Liver (tissue), 3 donors: ENCODE measurements around the gene PTBP3.

Experiments used
- RXRA ChIP-seq, 2 donors: IDR thresholded peaks; 2 replicates each; pipeline ENCODE4 v1.6.1; 2017 to 2018; ENCODE audit warnings: antibody characterized with exemption in 2 of 2, mild to moderate bottlenecking in 1 of 2
- TF ChIP-seq, protein P1 (sequence below): fragments of 150-350 bp; IDR thresholded peaks from 2 replicates; pipeline ENCODE4 v1.5.1; 2017; ENCODE audit warnings: improper control_type of control experiment, low read depth, low read length; ENCODE audit not compliant: missing input control
- TF ChIP-seq, protein P2 (sequence below): IDR thresholded peaks from 2 replicates; pipeline ENCODE4 v1.6.1; 2016; ENCODE audit warnings: antibody characterized with exemption
- donor health status: healthy.
- donor health status: healthy.

DNA sequence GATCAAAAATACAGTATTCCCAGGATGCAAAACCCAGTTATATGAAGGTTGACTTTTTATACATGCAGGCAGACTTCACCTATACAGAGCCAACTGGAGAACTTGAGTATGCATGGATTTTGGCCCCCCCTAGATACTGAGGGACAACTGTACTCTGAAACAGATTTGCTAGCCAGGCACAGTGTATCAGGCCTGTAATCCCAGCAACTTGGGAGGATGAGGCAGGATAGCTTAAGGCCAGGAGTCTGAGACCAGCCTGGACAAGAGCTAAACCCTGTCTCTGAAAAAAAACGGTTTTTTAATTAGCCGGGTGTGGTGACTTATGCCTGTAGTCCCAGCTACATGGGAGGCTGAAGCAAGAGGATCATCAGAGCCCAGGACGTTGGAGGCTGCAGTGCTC, 21.9 kb downstream of the PTBP3 start:
- TF ChIP-seq, protein P1, sequence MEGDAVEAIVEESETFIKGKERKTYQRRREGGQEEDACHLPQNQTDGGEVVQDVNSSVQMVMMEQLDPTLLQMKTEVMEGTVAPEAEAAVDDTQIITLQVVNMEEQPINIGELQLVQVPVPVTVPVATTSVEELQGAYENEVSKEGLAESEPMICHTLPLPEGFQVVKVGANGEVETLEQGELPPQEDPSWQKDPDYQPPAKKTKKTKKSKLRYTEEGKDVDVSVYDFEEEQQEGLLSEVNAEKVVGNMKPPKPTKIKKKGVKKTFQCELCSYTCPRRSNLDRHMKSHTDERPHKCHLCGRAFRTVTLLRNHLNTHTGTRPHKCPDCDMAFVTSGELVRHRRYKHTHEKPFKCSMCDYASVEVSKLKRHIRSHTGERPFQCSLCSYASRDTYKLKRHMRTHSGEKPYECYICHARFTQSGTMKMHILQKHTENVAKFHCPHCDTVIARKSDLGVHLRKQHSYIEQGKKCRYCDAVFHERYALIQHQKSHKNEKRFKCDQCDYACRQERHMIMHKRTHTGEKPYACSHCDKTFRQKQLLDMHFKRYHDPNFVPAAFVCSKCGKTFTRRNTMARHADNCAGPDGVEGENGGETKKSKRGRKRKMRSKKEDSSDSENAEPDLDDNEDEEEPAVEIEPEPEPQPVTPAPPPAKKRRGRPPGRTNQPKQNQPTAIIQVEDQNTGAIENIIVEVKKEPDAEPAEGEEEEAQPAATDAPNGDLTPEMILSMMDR = no peak
- TF ChIP-seq, protein P2, sequence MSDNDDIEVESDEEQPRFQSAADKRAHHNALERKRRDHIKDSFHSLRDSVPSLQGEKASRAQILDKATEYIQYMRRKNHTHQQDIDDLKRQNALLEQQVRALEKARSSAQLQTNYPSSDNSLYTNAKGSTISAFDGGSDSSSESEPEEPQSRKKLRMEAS = no peak
- TF ChIP-seq RXRA (IDR thresholded peaks at IDR 0.05) = no peak
